T-cell (primary cell): ENCODE data around the gene EMC7. TPM values are rescaled to one million over a fixed set of nuclear protein-coding genes. Genes with fewer than 3 reads are reported as not detected.

Experiments
- ATAC-seq, 4 experiments: fragments of 200-7000 bp in 3 of 4; fragments of 150-1000 bp in 1 of 4; cut with Tn5 transposase; replicated peaks in 1 of 4; 1 replicate in 3 of 4; 2 replicates in 1 of 4; pipeline ENCODE4 v1.10.0; 2021; ENCODE audit warnings: moderate library complexity in 3 of 4, mild to moderate bottlenecking in 2 of 4, moderate number of reproducible peaks in 1 of 4
- CTCF ChIA-PET, 2 donors: fragments of 300-600 bp; sonication (Branson Sonifier 250); formaldehyde crosslinking; loops; one replicate each; lab custom pipeline; 2022; ENCODE audit warnings: antibody characterized with exemption in 2 of 2; lab: Charles Lee
- POLR2A ChIA-PET, 2 donors: fragments of 300-600 bp; sonication (Branson Sonifier 250); formaldehyde crosslinking; loops; one replicate each; lab custom pipeline; 2022; ENCODE audit warnings: antibody characterized with exemption in 2 of 2; lab: Charles Lee
- DNase-seq, 35 experiments: peaks; one replicate each; pipeline versions ENCODE4 v3.0.0 to v3.0.0-alpha.2; 2013 to 2023
- H3K27ac ChIP-seq: one replicate; pipeline ENCODE4 v1.5.1; 2013; ENCODE audit warnings: low read length
- H3K27me3 ChIP-seq, 2 experiments: replicated peaks in 1 of 2; 1 replicate in 1 of 2; 2 replicates in 1 of 2; pipeline versions ENCODE4 v1.6.1 to v1.7.0; 2013; ENCODE audit warnings: low read length in 1 of 2, mixed read lengths in 1 of 2; ENCODE audit not compliant: control insufficient read depth in 2 of 2, insufficient read depth in 2 of 2; ENCODE audit errors: extremely low read depth in 1 of 2
- H3K36me3 ChIP-seq, 2 donors: 1 replicate in 1 of 2; 2 replicates in 1 of 2; pipeline versions ENCODE4 v1.6.1 to v1.7.0; 2013; ENCODE audit warnings: low read length in 1 of 2; ENCODE audit not compliant: control insufficient read depth in 2 of 2, insufficient read depth in 1 of 2; ENCODE audit errors: extremely low read depth in 1 of 2
- H3K4me1 ChIP-seq, 2 experiments: 1 replicate in 1 of 2; 2 replicates in 1 of 2; pipeline versions ENCODE4 v1.6.1 to v1.7.0; 2013; ENCODE audit warnings: low read length in 2 of 2, mixed read lengths in 1 of 2; ENCODE audit not compliant: insufficient read depth in 2 of 2, control insufficient read depth in 1 of 2; ENCODE audit errors: extremely low read depth in 1 of 2
- H3K4me3 ChIP-seq, 2 donors: 1 replicate in 1 of 2; 2 replicates in 1 of 2; pipeline versions ENCODE4 v1.5.1 to v1.7.0; 2013; ENCODE audit warnings: mild to moderate bottlenecking in 2 of 2, low read length in 1 of 2, moderate library complexity in 1 of 2; ENCODE audit not compliant: control insufficient read depth in 1 of 2; ENCODE audit errors: extremely low read depth in 1 of 2
- H3K9me3 ChIP-seq: 2 replicates; pipeline ENCODE4 v1.7.0; 2013
- H3K27ac Mint-ChIP-seq, 2 donors: one replicate each; pipeline ENCODE4 v1.8.0; 2020 to 2021; ENCODE audit warnings: mild to moderate bottlenecking in 2 of 2, mixed read lengths in 2 of 2
- H3K27me3 Mint-ChIP-seq, 2 donors: one replicate each; pipeline ENCODE4 v1.8.0; 2021 to 2022; ENCODE audit warnings: mixed read lengths in 2 of 2
- H3K36me3 Mint-ChIP-seq: one replicate; pipeline ENCODE4 v1.8.0; 2021; ENCODE audit warnings: mixed read lengths
- H3K4me1 Mint-ChIP-seq, 3 donors: one replicate each; pipeline ENCODE4 v1.8.0; 2020 to 2022; ENCODE audit warnings: mixed read lengths in 3 of 3, mild to moderate bottlenecking in 1 of 3
- H3K4me3 Mint-ChIP-seq, 3 donors: one replicate each; pipeline ENCODE4 v1.8.0; 2020 to 2022; ENCODE audit warnings: mild to moderate bottlenecking in 3 of 3, mixed read lengths in 3 of 3, moderate library complexity in 3 of 3
- H3K9me3 Mint-ChIP-seq, 3 donors: one replicate each; pipeline ENCODE4 v1.8.0; 2020 to 2022; ENCODE audit warnings: mixed read lengths in 3 of 3
- WGBS: methylation state at CpG from one replicate; pipeline ENCODE4 v1.1.5; 2013; ENCODE audit warnings: missing lambda C conversion rate; ENCODE audit not compliant: insufficient coverage; 5-methylcytosine and 5-hydroxymethylcytosine counted together
- total RNA-seq, 35 experiments: library from RNA in 6 of 35; stranded (reverse) in 6 of 35; fragments of 120-200 nt in 1 of 35; gene quantifications; one replicate each; pipeline versions ENCODE4 v1.2.1 to v1.2.4 and lab custom pipeline; 2013 to 2026

The EMC7 gene
- total RNA-seq, 5 donors from 2014 or later (not counting 1 experiment from before 2014, with no cell fraction given) = 29.4 to 40.2 (median 33.0) TPM

DNA sequence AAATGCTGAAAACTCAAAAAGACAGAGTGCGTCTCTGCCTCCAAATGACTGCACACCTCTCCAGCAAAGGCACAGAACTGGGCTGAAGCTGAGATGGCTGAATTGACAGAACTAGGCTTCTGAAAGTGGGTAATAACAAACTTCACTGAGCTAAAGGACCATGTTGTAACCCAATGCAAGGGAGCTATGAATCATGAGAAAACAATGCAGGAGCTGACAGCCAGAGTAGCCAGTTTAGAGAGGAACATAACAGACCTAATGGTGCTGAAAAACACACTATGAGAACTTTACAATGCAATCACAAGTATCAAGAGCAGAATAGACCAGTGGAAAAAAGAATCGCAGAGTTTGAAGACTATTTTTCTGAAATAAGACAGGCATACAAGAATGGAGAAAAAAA is 52.5 kb downstream of the EMC7 start:
- DNase-seq (no peak), ATAC-seq (no peak)
- Mint-ChIP-seq H3K36me3 (peaks cover 24% of the 10 kb centered on the region), H3K27ac (no peak overlapping the region), H3K27me3 (peaks cover 3 to 7% of the 10 kb centered on the region in 2 donors), H3K4me3 (no peak overlapping the region), H3K9me3 (peaks cover 16 to 22% (median 20%) of the 10 kb centered on the region in 3 donors), H3K4me1 (no peaks in the 10 kb centered on the region)
- H3K9me3 ChIP-seq = peaks cover 2% of the 10 kb centered on the region
- no peak overlapping the region for H3K27ac ChIP-seq
- ChIA-PET POLR2A (no interaction called here), CTCF (interaction anchor here in 1 of 2 donors (1.2 kb wide), 1 partner anchor 10 kb away, joined by 3 read pairs; no protein-coding TSS in a partner anchor)
- no peaks in the 10 kb centered on the region for H3K4me1 ChIP-seq
- no peaks in the 10 kb centered on the region for H3K36me3 ChIP-seq
- WGBS = 86% methylated on average over 1 of the region's 2 CpGs
- H3K4me3 ChIP-seq = no peak overlapping the region
- peaks cover 0 to 4% of the 10 kb centered on the region in 2 experiments for H3K27me3 ChIP-seq

DNA sequence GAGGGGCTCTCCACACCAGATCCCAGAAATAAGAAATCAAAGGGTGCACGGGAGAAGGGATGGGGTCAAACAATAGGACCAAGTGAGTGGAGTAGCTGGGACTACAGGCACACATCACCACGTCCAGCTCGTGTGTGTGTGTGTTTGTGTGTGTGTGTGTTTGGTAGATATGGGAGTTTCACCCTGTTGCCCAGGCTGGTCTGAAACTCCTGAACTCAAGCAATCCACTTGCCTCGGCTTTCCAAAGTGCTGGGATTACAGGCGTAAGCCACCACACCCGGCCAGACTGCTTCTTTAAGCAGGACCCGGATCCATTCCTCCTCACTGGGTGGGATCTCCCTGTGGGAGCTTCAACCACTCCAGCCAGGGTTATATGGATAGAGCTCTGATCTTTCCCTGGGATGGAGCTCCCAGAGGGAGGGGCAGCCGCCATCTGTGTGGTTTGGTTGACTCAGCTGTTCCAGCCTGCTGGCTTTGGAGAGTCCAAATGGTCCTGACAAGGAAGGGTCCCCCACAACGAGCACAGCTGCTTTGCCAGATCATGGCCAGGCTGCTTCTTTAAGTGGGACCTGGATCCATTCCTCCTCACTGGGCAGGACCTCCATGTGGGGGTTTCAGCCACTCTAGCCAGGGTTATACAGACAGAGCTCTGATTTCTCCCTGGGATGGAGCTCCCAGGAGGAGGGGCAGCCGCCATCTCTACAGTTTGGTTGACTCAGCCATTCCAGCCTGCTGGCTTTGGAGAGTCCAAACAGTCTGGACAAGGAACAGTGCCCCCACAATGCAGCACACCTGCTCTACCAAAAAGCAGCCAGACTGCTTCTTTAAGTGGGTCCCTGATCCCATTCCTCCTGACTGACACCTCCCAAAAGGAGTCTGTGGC is 53.5 kb downstream of the EMC7 start:
- no peak for DNase-seq
- ATAC-seq = no peak
- Histone ChIP-seq H3K27me3 (peaks cover 0 to 4% of the 10 kb centered on the region in 2 experiments), H3K4me3 (no peak overlapping the region), H3K27ac (no peak overlapping the region), H3K9me3 (peaks cover 2% of the 10 kb centered on the region), H3K36me3 (no peaks in the 10 kb centered on the region), H3K4me1 (no peaks in the 10 kb centered on the region)
- WGBS = 71% methylated on average over 7 of the region's 10 CpGs
- peaks cover 16 to 22% (median 20%) of the 10 kb centered on the region in 3 donors for H3K9me3 Mint-ChIP-seq
- H3K36me3 Mint-ChIP-seq = peaks cover 24% of the 10 kb centered on the region
- ChIA-PET CTCF (interaction anchor here (0.8 to 1.2 kb wide), 2 partner anchors 11 to 569 kb away, joined by 3 read pairs; no protein-coding TSS in a partner anchor), POLR2A (no interaction called here)
- H3K4me3 Mint-ChIP-seq = no peak overlapping the region
- H3K27ac Mint-ChIP-seq = no peak overlapping the region
- no peaks in the 10 kb centered on the region for H3K4me1 Mint-ChIP-seq
- H3K27me3 Mint-ChIP-seq = peaks cover 3 to 7% of the 10 kb centered on the region in 2 donors

DNA sequence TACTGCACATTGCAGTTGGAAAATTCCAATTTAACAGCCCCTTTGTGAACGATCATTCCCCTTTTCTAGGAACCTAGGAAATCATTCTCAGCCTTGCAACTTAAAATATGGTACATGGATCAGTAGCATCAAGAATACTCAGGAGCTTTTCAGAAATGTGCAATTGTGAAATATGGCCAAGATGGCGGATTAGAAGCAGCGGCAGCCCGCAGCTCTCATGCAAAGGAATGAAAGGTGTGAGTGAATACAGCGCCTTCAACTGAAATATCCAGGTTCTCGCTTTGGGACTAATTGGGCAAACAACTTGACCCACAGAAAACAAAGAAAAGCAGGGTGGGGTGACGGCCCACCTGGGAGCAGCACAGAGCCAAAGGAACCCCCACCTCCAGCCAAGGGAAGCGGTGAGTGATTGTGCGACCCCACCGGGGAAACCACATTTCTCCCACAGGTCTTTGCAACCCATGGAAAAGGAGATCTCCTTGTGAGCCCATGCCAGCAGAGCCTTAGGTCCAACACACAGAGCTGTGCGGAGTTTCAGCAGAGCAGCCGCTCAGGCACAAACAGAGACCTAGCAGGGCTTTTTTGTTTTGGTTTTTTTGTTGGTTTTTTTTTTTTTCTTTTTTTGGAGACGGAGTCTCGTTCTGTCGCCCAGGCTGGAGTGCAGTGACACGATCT is 55.1 kb downstream of the EMC7 start:
- ChIA-PET POLR2A (no interaction called here), CTCF (no interaction called here)
- H3K27ac Mint-ChIP-seq = no peak overlapping the region
- H3K9me3 Mint-ChIP-seq = peaks cover 16 to 21% (median 20%) of the 10 kb centered on the region in 3 donors
- no peak overlapping the region for H3K4me3 ChIP-seq
- H3K27me3 ChIP-seq = peaks cover 0 to 4% of the 10 kb centered on the region in 2 experiments
- H3K4me1 Mint-ChIP-seq = no peaks in the 10 kb centered on the region
- WGBS = 88% methylated on average over 6 of the region's 16 CpGs
- no peaks in the 10 kb centered on the region for H3K4me1 ChIP-seq
- peaks cover 2% of the 10 kb centered on the region for H3K9me3 ChIP-seq
- no peaks in the 10 kb centered on the region for H3K36me3 ChIP-seq
- no peak overlapping the region for H3K4me3 Mint-ChIP-seq
- no peak overlapping the region for H3K27ac ChIP-seq
- ATAC-seq (no peak), DNase-seq (no peak)
- peaks cover 16% of the 10 kb centered on the region for H3K36me3 Mint-ChIP-seq
- peaks cover 3 to 7% of the 10 kb centered on the region in 2 donors for H3K27me3 Mint-ChIP-seq

DNA sequence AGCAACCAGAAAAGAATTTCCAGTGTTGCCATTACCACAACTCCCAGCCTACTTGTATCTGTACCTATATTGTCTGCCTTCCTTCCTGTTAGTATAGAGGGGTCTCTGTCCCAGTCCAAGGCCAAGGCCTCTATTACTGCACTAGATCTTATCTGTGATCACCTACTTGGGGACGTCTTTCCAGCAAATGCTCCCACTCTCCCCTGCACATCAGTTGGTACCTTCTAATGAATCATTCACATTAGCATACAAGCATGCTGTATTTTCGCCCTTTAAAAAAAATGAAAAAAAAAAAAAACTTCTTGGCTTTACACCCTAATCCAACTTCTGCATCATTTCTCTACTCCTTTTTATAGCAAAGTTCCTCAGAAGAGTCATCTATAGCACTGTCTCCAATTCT is 57.8 kb downstream of the EMC7 start:
- POLR2A ChIA-PET = no interaction called here

DNA sequence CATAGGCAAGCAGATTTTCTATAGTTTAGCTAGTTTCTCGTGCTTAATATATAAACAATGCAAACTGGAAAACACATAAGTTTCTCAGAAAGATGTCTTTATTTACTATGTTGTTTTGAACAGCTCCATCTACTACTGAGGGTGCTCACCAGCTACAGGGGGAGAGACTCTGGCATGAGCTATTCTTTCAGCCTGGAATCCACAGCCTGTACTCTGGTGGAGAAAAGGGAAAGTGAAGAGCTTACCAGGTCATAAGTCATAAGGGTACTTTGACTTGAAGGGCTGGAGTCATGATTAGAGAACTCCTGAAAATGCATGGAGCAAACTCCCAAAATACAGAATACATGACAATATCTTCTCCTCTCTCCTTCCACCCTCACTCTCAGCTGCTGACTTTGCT is 58.3 kb downstream of the EMC7 start:
- H3K9me3 ChIP-seq = no peaks in the 10 kb centered on the region
- no peak overlapping the region for H3K4me3 Mint-ChIP-seq
- no peaks in the 10 kb centered on the region for H3K36me3 ChIP-seq
- ATAC-seq = no peak
- no peak for DNase-seq
- CTCF ChIA-PET = interaction anchor here in 1 of 2 donors (0.5 kb wide), 1 partner anchor 50 kb away, joined by 3 read pairs; no protein-coding TSS in a partner anchor
- no peak overlapping the region for H3K27ac Mint-ChIP-seq
- peaks cover 0 to under 1% of the 10 kb centered on the region in 2 experiments for H3K27me3 ChIP-seq
- H3K4me1 ChIP-seq = peaks cover 4 to 7% of the 10 kb centered on the region in 2 experiments
- POLR2A ChIA-PET = no interaction called here
- H3K4me3 ChIP-seq = no peak overlapping the region
- WGBS = no CpG with 5 or more reads among the region's 1 CpG
- no peaks in the 10 kb centered on the region for H3K9me3 Mint-ChIP-seq
- H3K36me3 Mint-ChIP-seq = no peaks in the 10 kb centered on the region
- H3K27ac ChIP-seq = no peak overlapping the region
- peaks cover 12% of the 10 kb centered on the region in 3 donors for H3K4me1 Mint-ChIP-seq
- H3K27me3 Mint-ChIP-seq = no peaks in the 10 kb centered on the region

More for the DNA sequence above, 57.8 kb downstream of the EMC7 start:
- H3K4me1 ChIP-seq = peaks cover 4 to 7% of the 10 kb centered on the region in 2 experiments
- Mint-ChIP-seq H3K4me3 (no peak overlapping the region), H3K36me3 (no peaks in the 10 kb centered on the region), H3K4me1 (peaks cover 12% of the 10 kb centered on the region in 3 donors), H3K9me3 (no peaks in the 10 kb centered on the region), H3K27ac (no peak overlapping the region), H3K27me3 (no peaks in the 10 kb centered on the region)
- H3K9me3 ChIP-seq = no peaks in the 10 kb centered on the region
- no peak overlapping the region for H3K4me3 ChIP-seq
- no peak for DNase-seq
- WGBS = 79% methylated on average over 2 of the region's 2 CpGs
- H3K27me3 ChIP-seq = peaks cover 0 to 4% of the 10 kb centered on the region in 2 experiments
- H3K27ac ChIP-seq = no peak overlapping the region
- ATAC-seq = no peak
- CTCF ChIA-PET = interaction anchor here in 1 of 2 donors (0.5 kb wide), 1 partner anchor 49 kb away, joined by 3 read pairs; no protein-coding TSS in a partner anchor
- no peaks in the 10 kb centered on the region for H3K36me3 ChIP-seq

DNA sequence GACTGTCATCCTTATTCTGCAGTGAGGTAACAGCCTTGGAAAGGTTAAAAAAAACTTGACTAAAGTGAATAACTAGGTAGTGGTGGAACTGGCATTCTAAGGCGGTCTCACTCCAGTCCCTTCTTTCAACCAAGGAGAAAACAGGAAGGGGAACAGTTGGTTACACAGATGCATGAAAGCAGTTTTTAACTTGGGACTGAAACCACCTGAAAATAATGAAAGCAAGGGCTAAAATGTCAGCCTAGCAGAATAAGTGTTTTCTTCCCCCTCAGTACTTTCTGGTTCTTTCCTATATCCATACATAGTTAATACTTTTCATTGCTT is 61.9 kb downstream of the EMC7 start:
- DNase-seq = no peak
- no peaks in the 10 kb centered on the region for H3K27me3 ChIP-seq
- Mint-ChIP-seq H3K27me3 (no peaks in the 10 kb centered on the region), H3K9me3 (no peaks in the 10 kb centered on the region), H3K4me1 (peaks cover 18 to 20% (median 18%) of the 10 kb centered on the region in 3 donors), H3K27ac (peak overlapping the region; percentile 88 to 96), H3K36me3 (no peaks in the 10 kb centered on the region), H3K4me3 (peak overlapping the region; percentile 87 to 90 (median 88))
- H3K36me3 ChIP-seq = no peaks in the 10 kb centered on the region
- no peaks in the 10 kb centered on the region for H3K9me3 ChIP-seq
- no peak for ATAC-seq
- CTCF ChIA-PET = interaction anchor here in 1 of 2 donors (1.1 kb wide), 1 partner anchor 170 kb away, joined by 6 read pairs; the partner anchor contains the start of gene KATNBL1
- H3K4me1 ChIP-seq = peaks cover 4 to 12% of the 10 kb centered on the region in 2 experiments
- H3K27ac ChIP-seq = no peak overlapping the region
- WGBS = no CpG with 5 or more reads among the region's 1 CpG
- H3K4me3 ChIP-seq = no peak overlapping the region
- POLR2A ChIA-PET = no interaction called here
